Activated B cell treated with CpG ODN at 0.5 μM for 24 hours (primary cell): ENCODE results near the gene ZNF598. TPM values are rescaled to one million over a fixed set of nuclear protein-coding genes. Genes with fewer than 3 reads are reported as not detected.

Experiments
- ATAC-seq: fragments of 200-7000 bp; cut with Tn5 transposase; one replicate; pipeline ENCODE4 v1.10.0; 2021; ENCODE audit warnings: low read depth, mild to moderate bottlenecking, moderate library complexity
- CTCF ChIA-PET: fragments of 350-600 bp; sonication (Branson Sonifier 250); formaldehyde crosslinking; loops from one replicate; lab custom pipeline; 2021; ENCODE audit warnings: antibody characterized with exemption; lab: Charles Lee
- POLR2A ChIA-PET: fragments of 350-600 bp; sonication (Branson Sonifier 250); formaldehyde crosslinking; loops from one replicate; lab custom pipeline; 2021; ENCODE audit warnings: antibody characterized with exemption; lab: Charles Lee
- DNase-seq: peaks from one replicate; pipeline ENCODE4 v3.0.0; 2022
- H3K27ac Mint-ChIP-seq: one replicate; pipeline ENCODE4 v1.8.0; 2020; ENCODE audit warnings: mixed read lengths
- H3K27me3 Mint-ChIP-seq: one replicate; pipeline ENCODE4 v1.8.0; 2021; ENCODE audit warnings: mixed read lengths
- H3K36me3 Mint-ChIP-seq: one replicate; pipeline ENCODE4 v1.8.0; 2021; ENCODE audit warnings: low read depth, mixed read lengths
- H3K4me1 Mint-ChIP-seq: one replicate; pipeline ENCODE4 v1.8.0; 2021; ENCODE audit warnings: mixed read lengths
- H3K4me3 Mint-ChIP-seq: one replicate; pipeline ENCODE4 v1.8.0; 2020; ENCODE audit warnings: mild to moderate bottlenecking, mixed read lengths
- H3K9me3 Mint-ChIP-seq: one replicate; pipeline ENCODE4 v1.8.0; 2020; ENCODE audit warnings: mixed read lengths
- intact Hi-C: fragments of 100-400 bp; cut with micrococcal nuclease; formaldehyde crosslinking; loops from one replicate; pipeline ENCODE4 v1.15.1; 2024
- total RNA-seq: library from RNA; stranded (reverse); gene quantifications from 2 replicates; pipeline ENCODE4 v1.2.3, GENCODE V29; 2022
- TF ChIP-seq, protein P1 (sequence below): fragments of 200-600 bp; IDR thresholded peaks from one replicate; pipeline ENCODE4 v1.8.0; 2022; ENCODE audit warnings: antibody characterized with exemption, mild to moderate bottlenecking

Gene ZNF598
- total RNA-seq, 1 donor from 2014 or later = 59.3 TPM

DNA sequence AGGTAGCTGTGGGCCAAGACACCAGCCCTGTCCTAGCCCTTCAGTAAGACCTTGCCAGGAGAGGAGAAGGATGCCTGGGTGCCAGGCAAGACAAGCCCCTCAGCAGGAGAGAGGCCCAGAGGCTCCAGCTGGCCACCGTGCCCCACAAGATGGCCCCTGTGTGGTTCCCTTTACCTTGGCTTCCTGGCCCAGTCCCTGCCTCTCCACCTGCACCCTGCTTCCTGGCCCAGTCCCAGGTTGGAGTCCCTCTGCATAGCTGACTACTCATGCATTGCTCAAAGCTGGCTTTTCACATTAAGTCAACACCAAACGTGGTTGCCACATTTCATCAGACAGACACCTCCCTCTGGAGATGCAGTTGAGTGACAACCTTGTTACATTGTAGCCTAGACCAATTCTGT lies 15.9 kb downstream of the ZNF598 start:
- ATAC-seq (no peak), DNase-seq (no peak)
- H3K9me3 Mint-ChIP-seq = no peaks in the 10 kb centered on the region
- no peaks in the 10 kb centered on the region for H3K27me3 Mint-ChIP-seq
- peaks cover 26% of the 10 kb centered on the region for H3K4me1 Mint-ChIP-seq
- H3K27ac Mint-ChIP-seq = peak overlapping the region; percentile 70
- intact Hi-C loops = loop anchor here (5.0 kb wide), 1 partner anchor 381 kb away; the partner anchor contains the start of genes CRAMP1 and IFT140
- TF ChIP-seq, protein P1, sequence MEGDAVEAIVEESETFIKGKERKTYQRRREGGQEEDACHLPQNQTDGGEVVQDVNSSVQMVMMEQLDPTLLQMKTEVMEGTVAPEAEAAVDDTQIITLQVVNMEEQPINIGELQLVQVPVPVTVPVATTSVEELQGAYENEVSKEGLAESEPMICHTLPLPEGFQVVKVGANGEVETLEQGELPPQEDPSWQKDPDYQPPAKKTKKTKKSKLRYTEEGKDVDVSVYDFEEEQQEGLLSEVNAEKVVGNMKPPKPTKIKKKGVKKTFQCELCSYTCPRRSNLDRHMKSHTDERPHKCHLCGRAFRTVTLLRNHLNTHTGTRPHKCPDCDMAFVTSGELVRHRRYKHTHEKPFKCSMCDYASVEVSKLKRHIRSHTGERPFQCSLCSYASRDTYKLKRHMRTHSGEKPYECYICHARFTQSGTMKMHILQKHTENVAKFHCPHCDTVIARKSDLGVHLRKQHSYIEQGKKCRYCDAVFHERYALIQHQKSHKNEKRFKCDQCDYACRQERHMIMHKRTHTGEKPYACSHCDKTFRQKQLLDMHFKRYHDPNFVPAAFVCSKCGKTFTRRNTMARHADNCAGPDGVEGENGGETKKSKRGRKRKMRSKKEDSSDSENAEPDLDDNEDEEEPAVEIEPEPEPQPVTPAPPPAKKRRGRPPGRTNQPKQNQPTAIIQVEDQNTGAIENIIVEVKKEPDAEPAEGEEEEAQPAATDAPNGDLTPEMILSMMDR = no peak
- no peak overlapping the region for H3K4me3 Mint-ChIP-seq
- ChIA-PET POLR2A (interaction anchor here (0.8 to 21.9 kb wide), 6 partner anchors 10 to 162 kb away, joined by 3 to 351 read pairs (median 12); partner anchors contain the start of genes GFER, NDUFB10, NTHL1 and RNF151), CTCF (interaction anchor here (1.7 kb wide), 1 partner anchor 10 kb away, joined by 7 read pairs; no protein-coding TSS in a partner anchor)
- peaks cover 22% of the 10 kb centered on the region for H3K36me3 Mint-ChIP-seq

DNA sequence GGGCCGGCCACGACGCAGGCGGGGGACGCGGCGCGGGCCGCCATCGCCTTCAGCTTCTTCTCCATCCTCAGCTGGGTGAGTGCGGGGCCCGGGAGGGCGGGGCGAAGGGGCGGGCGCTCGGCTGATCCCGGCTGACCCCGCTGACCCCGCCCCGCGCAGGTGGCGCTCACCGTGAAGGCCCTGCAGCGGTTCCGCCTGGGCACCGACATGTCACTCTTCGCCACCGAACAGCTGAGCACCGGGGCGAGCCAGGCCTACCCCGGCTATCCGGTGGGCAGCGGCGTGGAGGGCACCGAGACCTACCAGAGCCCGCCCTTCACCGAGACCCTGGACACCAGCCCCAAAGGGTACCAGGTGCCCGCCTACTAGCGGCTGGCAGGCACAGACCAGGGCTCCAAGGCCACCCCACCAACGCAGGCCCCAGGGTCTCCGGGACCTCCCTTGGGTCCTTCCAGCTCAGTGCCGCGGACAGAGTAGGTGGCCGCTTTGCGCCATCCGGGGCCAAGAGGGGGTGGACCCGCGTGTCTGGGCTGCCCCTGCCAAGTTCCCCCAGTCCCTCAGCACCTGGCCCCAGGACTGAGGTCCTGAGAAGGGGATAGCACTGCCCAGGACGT lies 16.8 kb downstream of the ZNF598 start:
- ATAC-seq = no peak

DNA sequence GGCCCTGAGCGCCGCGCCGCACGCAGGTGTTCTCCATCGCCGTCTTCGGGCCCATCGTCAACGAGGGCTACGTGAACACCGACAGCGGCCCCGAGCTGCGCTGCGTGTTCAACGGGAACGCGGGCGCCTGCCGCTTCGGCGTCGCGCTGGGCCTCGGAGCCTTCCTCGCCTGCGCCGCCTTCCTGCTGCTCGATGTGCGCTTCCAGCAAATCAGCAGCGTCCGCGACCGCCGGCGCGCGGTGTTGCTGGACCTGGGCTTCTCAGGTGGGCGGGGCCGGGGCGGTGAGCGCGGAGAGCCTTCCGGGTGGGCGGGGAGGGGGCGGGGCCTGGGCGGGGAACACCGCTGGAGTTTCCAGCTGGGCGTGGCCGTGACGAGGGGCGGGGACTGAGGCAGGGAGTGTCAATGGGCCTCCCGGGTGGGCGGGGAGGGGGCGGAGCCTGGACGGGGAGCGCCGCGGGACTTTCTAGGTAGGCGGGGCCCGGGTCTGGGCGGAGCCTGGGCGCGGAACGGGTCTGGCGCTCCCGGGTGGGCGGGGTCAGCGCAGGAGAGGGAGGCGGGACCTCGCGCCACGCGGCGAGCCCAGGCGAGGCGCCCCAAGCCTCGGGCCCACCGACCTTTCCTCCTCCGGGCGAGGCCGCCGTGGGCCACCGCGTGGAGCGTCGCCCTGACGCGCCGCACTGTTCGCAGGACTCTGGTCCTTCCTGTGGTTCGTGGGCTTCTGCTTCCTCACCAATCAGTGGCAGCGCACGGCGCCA lies 17.5 kb downstream of the ZNF598 start:
- ATAC-seq (peak; percentile 79), DNase-seq (peak; percentile 95)
- TF ChIP-seq, protein P1 = no peak
- H3K4me3 Mint-ChIP-seq = peak overlapping the region; percentile 82
- no peaks in the 10 kb centered on the region for H3K9me3 Mint-ChIP-seq
- ChIA-PET POLR2A (interaction anchor here (0.6 to 21.9 kb wide), 22 partner anchors 9 to 891 kb away, joined by 3 to 351 read pairs (median 8); partner anchors contain the start of genes FAHD1, FLYWCH2, GFER and MAPK8IP3), CTCF (interaction anchor here (1.1 to 1.3 kb wide), 2 partner anchors 13 to 27 kb away, joined by 3 read pairs; partner anchors contain the start of gene RPS2)
- intact Hi-C loops = loop anchor here (1.0 to 5.0 kb wide), 7 partner anchors 8 to 380 kb away; partner anchors contain the start of genes CRAMP1, GFER, IFT140 and MSRB1
- peak overlapping the region; percentile 88 for H3K27ac Mint-ChIP-seq
- H3K27me3 Mint-ChIP-seq = no peaks in the 10 kb centered on the region
- H3K36me3 Mint-ChIP-seq = peaks cover 8% of the 10 kb centered on the region
- H3K4me1 Mint-ChIP-seq = peaks cover 29% of the 10 kb centered on the region

More for the DNA sequence above, 16.8 kb downstream of the ZNF598 start:
- ChIA-PET POLR2A (interaction anchor here (0.5 to 21.9 kb wide), 19 partner anchors 8 to 1471 kb away, joined by 3 to 351 read pairs (median 10); partner anchors contain the start of genes FAHD1, FLYWCH2, GFER and MAPK8IP3), CTCF (interaction anchor here (1.3 to 1.7 kb wide), 2 partner anchors 11 to 28 kb away, joined by 3 to 7 read pairs; partner anchors contain the start of gene RPS2)
- TF ChIP-seq, protein P1 = no peak
- H3K27me3 Mint-ChIP-seq = no peaks in the 10 kb centered on the region
- H3K4me3 Mint-ChIP-seq = no peak overlapping the region
- intact Hi-C loops = loop anchor here (1.0 to 5.0 kb wide), 7 partner anchors 9 to 381 kb away; partner anchors contain the start of genes CRAMP1, GFER, IFT140 and MSRB1
- H3K4me1 Mint-ChIP-seq = peaks cover 29% of the 10 kb centered on the region
- H3K27ac Mint-ChIP-seq = no peak overlapping the region
- H3K36me3 Mint-ChIP-seq = peaks cover 13% of the 10 kb centered on the region
- H3K9me3 Mint-ChIP-seq = no peaks in the 10 kb centered on the region
- no peak for DNase-seq

DNA sequence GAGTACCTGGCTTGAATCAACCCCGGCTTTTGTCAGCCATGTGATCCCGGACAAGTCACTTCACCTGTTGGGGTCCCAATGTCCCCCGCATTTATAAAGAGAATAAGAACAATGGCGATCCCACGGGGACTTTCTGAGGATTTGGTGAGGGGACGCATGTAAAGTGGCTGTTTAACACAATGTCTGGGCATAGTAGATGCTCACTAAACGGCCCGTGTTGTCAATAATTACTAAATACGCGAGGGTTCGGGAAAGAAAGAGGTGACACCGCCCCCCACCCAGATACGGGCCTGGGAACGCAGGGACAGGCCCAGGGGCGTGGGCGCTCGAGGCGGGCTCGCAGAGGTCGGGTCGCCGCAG lies 18.1 kb downstream of the ZNF598 start:
- Mint-ChIP-seq H3K27me3 (no peaks in the 10 kb centered on the region), H3K4me3 (peak overlapping the region; percentile 82), H3K27ac (peak overlapping the region; percentile 88), H3K9me3 (no peaks in the 10 kb centered on the region), H3K36me3 (peaks cover 8% of the 10 kb centered on the region), H3K4me1 (peaks cover 29% of the 10 kb centered on the region)
- TF ChIP-seq, protein P1 = no peak
- no peak for ATAC-seq
- CTCF ChIA-PET = interaction anchor here (0.9 to 1.3 kb wide), 3 partner anchors 13 to 149 kb away, joined by 3 read pairs; partner anchors contain the start of gene RPS2
- no peak for DNase-seq
- intact Hi-C loops = loop anchor here (5.0 kb wide), 1 partner anchor 379 kb away; the partner anchor contains the start of genes CRAMP1 and IFT140
- POLR2A ChIA-PET = interaction anchor here (0.6 to 21.9 kb wide), 24 partner anchors 8 to 891 kb away, joined by 3 to 351 read pairs (median 5); partner anchors contain the start of genes EME2, FAHD1, FLYWCH2 and GFER
